Dermis blood vessel endothelial cell (primary cell): ENCODE measurements around the gene ST7L. TPM values are rescaled to one million over a fixed set of nuclear protein-coding genes. Genes with fewer than 3 reads are reported as not detected.
A peak's percentile ranks its signal among the peaks of the same experiment; 100 is the strongest.
"Not testable (repeated sequence)": the region's sequence is repeated elsewhere in the genome, so short reads cannot be mapped to it uniquely, and the experiment has no call there.

Experiments used
- DNase-seq: peaks from one replicate; pipeline ENCODE4 v3.0.0; 2010
- total RNA-seq: library from RNA; depleted of rRNA; stranded (reverse); fragments of >200 nt; gene quantifications from 2 replicates; pipeline ENCODE4 v1.2.3, GENCODE V29; 2014

ST7L gene, protein sequence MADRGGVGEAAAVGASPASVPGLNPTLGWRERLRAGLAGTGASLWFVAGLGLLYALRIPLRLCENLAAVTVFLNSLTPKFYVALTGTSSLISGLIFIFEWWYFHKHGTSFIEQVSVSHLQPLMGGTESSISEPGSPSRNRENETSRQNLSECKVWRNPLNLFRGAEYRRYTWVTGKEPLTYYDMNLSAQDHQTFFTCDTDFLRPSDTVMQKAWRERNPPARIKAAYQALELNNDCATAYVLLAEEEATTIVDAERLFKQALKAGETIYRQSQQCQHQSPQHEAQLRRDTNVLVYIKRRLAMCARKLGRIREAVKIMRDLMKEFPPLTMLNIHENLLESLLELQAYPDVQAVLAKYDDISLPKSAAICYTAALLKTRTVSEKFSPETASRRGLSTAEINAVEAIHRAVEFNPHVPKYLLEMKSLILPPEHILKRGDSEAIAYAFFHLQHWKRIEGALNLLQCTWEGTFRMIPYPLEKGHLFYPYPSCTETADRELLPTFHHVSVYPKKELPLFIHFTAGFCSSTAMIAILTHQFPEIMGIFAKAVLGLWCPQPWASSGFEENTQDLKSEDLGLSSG
- 11.4 and 18.4 TPM in 2 replicates for total RNA-seq

DNA sequence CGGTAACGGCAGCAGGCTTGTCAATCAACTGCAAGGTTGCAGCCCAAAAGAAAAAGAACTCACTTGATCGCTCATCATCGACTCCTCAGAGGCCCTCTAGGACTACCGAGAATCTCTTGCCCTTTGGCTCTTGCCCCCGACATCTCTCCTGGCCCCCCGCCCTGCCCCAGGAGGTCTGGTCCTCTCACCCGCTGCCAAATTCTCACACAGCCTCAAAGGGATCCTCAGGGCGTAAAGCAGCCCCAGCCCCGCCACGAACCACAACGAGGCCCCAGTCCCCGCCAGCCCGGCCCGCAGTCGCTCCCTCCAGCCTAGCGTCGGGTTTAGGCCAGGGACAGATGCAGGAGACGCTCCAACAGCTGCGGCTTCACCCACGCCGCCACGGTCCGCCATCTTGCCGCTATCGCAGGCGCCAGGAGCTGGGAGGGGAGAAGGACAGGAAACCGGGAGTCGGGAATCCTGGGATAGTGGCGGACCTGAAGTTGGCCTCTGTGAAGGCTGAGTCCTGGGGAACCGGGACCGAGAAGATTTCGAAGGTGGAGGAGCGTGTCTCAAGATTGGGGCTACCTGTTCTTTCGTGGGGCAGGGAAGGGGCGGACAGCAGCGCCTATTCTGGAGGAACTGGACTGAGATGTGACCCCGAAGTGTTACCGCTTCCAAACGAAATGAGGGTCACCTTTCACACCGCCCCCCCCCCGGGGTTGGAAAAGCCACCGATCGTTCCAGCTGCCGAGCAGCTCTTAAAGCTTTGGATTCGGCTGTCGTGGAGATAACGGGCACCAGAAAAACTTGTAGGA is at the start of gene ST7L:
TSS of gene ST7L (minus strand) at position 421 of the 797 bp plus-strand sequence. CDS start at position 393, 28 bp downstream.
- peak; percentile 88 for DNase-seq

DNA sequence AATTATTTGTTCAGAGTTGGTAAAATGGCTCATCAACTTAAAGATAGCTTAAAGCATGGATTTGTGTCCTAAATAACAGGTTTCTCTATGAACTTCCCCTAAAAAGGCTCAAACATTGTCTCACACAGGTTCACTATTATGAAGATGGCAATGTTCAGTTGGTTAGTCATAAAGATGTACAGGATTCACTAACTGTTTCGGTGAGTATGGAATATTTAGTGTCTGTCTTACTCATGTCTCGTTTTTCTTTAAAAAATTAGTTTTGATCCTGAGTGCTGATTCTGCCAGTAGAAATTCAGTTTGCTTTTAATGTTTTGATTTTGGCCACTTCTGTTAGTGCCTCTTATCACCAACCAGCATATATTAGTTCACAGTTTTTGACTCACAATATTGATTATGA is 48.0 kb upstream of the ST7L start:
- no peak for DNase-seq

DNA sequence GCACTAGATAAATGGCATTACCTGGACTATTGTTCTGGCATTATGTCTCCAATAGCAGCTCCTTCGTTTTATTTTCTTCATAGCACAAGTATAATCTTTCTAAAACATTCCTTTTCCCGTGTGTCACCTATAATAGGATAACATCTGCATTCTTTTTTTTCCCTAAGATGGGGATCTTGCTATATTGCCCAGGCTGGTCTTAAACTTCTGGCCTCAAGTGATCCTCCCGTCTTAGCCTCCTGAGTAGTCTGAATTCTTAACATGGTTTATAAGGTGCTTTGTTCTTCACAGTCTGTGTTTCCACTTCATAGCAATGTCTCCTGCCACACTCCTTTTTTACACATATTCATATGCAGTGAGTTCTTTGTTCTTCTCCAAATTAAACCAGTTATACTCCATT is 46.9 kb upstream of the ST7L start:
- DNase-seq = no peak

DNA sequence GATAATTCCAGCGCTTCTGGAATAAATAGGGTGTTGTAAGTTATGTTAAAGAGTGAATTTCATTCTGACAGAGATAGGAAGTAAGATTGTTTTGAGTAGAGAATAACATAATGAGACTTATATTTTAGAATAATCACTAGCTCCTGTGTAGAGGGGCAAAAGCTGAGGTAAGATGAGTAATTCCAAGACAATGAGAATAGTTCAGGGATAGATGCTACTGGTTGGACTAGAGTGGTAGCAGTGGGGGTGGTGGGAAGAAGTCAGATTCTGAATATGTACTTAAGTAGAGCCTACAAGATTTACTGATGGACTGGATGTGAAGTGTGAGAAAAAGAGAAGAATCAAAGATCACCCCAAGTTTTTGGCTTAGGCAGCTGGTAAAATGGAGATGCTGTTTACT is 32.3 kb upstream of the ST7L start:
- no peak for DNase-seq

DNA sequence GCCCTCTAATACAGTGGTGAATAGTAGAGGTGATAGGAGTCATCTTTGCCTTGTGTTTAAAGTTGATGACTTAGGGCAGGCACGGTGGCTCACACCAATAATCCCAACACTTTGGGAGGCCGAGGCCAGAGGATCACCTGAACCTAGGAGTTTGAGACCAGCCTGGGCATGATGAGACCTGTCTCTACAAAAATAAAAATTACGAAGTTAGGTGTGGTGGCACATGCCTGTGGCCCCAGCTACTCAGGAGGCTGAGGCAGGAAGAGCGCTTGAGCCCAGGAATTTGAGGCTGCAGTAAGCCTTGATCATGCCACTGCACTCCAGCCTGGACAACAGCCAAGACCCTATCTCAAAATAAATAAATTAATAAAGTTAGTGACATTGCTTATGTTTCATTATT is 27.3 kb upstream of the ST7L start:
- no peak for DNase-seq

DNA sequence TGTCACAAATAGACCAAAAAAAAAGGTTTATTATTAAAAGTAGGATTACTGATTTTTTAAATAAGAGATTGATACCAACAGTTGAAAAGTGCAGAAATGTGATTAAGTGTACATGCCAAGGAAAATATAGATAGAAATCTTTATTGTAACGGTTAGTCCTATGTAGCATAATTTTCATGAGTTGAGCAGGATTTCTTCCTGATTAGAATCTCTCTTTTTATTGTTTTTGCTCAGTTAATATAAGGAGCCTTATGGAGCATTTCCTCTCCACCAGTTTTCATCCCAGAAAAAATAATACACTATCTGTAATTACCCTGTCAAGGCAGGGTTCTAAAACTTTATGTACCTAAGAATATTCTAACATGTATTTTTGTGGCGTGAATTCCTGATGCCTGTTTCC is 24.1 kb upstream of the ST7L start:
- DNase-seq = no peak

DNA sequence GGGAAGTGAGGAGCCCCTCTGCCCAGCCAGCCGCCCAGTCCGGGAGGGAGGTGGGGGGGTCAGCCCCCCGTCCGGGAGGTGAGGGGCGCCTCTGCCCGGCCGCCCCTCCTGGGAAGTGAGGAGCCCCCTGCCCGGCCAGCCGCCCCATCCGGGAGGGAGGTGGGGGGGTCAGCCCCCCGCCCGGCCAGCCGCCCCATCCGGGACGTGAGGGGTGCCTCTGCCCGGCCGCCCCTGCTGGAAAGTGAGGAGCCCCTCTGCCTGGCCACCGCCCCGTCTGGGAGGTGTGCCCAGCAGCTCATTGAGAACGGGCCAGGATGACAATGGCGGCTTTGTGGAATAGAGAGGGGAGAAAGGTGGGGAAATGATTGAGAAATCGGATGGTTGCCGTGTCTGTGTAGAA is 21.5 kb upstream of the ST7L start:
- not testable (repeated sequence) for DNase-seq

DNA sequence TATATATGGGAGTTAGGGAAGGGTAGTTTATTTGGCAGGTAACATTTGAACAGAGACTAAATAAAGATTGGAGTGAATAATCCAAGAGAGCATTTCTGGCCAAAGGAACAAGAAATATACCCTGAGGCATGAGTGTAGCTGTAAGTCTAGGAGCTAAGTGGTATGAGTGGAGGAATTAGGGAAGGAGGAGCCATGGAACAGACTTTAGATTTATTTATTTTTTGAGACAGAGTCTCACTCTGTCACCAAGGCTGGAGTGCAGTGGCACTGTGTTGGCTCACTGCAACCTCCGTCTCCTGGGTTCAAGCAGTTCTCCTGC is 19.1 kb upstream of the ST7L start:
- DNase-seq = no peak

DNA sequence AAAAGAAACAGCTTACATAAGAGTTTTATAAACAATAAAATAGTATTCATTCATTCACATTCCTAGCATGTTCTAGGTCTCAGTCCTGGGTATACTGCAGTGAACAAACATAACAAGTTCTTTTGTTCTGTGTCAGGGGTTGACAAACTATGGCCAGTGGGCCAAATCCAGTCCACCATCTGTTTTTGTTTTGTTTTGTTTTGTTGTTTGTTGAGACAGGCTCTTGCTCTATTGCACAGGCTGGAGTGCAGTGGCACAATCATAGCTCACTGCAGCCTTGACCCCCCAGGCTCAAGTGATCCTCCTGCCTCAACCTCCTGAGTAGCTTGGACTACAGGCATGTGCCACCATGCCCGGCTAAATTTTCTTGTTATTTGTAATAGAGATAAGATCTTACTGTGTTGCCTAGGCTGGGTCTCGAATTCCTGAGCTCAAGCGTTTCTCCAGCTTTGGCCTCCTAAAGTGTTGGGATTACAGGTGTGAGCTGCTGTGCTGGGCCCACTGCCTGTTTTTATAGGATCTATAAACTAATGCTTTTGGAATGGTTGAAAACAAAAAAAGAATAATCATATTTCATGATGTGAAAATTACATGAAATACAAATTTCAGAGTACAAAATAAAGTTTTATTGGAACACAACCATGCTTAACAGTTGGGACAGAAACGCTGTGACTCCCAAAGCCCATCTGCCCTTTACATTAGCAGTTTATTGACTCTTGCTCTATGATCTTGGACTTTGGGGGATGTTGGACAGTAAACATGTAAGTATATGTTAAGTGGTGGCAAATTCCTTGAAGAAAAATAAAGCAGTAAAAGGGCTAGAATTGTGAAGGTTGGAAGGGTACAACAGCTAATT is 18.5 kb upstream of the ST7L start:
- peak; percentile 22 for DNase-seq

DNA sequence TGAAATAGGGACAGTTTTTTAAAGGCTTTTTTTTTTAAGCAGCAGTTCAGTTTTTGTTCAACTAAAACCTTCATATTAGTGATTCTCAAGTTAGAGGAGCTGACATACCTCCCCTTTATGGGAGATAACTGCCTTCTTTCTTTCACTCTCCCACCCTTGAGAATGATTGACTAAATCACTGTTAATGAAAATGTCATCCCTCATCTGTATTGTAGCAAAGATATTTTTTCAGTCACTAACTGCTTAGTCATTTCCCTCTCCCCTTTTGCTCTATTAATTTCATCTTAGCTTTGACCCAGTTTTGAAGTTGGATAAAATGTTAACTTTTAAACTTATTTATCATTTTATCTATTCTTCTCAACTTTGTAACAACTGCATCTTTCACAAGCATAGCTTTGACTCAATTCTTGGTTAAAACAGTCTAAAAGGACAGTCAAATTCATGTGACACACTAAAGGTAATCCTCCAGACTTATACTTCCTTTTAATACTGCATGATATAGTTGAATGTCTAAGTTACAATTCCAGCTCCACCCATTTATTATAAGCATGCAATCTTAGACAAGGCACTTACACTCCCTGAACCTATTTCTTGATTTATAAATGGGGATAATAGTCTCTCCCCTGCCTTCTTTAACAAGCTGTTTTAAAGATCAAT is 17.8 kb upstream of the ST7L start:
- DNase-seq = peak; percentile 35

DNA sequence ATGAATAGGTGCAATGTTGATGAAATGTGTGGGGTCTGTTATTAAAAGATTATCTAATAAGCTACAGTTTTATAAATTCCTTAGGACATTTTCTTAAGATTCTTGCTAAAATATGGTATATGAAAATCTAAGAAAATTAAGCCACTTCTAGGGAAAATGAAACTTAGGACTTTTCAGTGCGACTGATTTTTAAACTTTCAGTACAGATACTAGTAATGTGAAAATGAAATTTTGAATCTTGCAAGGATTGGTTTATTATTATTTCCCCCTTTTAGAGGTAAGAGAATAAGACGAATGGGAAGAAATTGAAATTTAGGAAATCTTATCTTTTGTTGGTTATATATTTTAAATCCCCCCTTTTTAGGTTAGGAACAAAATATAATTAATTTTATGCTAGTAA is 17.1 kb upstream of the ST7L start:
- DNase-seq = no peak

DNA sequence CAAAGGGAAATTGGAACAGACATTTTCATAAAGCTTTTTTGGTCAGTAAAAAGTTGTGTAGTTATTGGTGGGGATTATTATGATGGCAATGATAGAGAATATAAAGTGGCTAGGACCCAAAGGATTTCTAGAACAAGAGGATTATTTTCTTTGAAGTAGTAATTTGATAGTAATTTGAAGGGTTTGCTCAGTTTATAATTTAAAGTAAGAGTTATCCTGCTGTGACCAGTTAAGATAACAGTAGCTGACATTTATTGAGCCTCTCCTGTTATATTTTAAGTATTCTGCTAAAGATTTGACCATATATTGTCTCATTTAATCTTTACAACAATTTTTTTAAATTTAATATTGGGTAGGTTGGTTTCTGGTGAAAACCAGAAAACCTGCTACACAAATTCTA is 15.4 kb upstream of the ST7L start:
- no peak for DNase-seq

DNA sequence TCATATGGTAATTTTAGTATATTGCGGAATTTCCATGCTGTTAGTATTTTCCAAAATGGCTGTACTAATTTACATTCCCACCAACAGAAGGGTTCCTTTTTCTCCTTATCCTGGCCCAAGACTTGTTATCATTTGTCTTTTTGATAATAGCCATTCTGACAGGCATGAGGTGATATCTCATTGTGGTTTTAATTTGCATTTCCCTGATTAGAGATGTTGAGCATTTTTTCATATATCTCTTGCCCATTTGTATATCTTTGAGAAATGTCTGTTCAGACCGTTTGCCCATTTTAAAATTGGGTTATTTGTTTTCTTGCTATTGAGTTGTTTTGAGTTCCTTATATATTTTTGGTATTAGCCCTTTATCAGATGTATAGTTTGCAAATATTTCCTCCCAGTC is 14.7 kb upstream of the ST7L start:
- no peak for DNase-seq

DNA sequence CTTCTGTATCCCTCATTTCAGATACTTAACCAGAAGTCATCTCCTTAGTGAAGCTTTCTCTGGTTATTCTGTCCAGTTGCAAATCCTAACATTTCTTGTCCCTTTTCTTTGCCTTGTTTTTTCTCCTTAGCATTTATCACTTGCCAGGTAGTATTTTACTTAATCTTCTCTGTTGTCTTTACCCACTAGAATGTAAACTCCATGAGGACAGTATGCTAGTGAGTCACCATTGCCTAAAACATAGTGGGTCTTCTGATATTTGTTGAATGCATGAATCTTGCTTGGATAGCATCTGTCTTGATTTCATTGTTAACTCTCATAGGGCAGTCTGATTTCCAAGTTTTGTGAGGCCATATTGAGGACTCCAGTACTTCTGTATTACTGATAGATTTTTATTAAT is 10.3 kb upstream of the ST7L start:
- DNase-seq = no peak

DNA sequence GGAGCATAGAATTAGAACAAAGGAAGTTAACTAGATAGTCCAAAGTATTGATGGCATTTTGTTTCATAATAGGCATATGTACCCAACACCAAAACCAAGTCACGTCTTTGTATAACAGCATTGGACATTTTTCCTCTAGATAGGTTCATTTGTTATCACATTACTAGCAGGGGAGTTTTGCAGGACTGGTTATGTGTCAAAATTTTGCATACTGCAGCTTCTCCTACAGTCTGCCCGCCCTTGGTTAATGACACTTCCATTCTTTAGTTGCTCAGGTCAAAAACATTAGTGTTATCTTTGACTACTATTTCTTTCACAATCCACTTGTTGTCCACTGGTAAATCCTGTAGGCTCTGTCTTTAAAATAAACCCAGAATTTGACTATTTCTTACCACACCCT is 9.6 kb upstream of the ST7L start:
- DNase-seq = no peak

DNA sequence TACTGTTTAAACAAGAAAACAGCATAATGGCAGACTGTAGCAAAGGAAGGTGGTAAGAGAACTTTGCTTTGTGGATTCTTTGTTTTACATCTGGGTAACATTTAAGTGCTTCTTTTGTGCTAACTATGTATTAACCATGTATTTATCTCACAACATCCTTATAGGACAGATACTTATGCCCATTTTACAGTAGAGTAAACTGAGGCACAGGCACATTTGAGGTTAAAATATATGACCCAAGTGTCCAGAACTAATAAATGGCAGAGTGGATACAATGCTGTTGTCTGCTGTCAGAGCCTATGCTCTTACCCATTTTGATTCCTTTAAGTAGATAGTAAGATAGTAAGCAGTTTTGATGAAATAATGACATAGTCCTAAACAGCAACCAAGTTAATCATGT is 7.9 kb upstream of the ST7L start:
- no peak for DNase-seq

DNA sequence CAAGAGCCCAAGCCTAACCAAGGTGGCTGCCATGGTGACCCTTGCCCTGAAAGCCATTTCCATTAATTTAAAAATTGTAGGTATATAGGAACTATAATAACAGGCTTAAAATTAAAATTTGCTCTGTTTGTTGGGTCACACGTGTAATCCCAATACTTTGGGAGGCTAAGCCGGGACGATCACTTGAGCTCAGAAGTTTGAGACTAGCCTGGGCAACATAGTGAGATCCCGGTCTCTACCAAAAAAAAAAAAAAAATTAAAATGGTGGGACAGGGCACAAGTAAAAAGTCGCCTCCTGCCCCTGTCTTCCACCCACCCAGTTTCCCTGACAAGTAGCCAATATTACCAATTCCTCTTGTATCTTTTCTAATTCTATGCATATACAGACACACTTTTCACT is 7.3 kb upstream of the ST7L start:
- no peak for DNase-seq

DNA sequence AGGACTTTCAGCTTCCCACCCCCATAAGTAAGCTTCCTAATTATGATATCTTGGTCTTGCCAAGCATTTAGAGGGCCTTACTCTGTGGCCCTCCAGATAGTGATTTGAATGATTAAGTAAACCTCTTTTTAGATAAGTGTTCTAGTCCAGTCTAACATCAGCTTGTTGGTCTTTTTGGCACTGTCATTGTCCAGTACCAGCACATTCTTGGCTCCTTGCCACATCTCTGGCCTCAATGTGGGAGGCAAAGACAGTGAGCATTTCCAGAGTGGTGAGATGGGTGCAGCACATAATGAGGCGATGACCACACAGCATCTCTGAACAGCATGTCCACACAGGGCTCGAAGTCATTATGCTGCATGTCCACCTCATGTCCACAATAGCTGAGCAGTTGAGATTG is 6.8 kb upstream of the ST7L start:
- DNase-seq = peak; percentile 39

DNA sequence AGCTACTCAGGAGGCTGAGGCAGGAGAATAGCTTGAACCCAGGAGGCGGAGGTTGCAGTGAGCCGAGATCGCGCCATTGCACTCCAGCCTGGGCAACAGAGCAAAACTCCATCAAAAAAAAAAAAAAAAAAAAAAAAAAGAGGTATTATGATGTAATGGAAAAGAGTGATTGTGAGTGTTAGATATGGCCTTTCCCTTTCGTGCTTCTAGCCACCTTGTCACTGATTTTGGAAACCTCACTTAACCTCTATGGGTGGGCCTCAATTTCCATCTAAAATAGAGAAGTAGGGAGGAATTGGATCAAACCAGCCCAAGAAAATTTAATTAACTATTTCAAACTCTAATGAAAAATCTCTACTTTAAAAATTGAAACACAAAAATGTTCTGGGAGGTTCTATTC is 5.6 kb upstream of the ST7L start:
- not testable (repeated sequence) for DNase-seq

DNA sequence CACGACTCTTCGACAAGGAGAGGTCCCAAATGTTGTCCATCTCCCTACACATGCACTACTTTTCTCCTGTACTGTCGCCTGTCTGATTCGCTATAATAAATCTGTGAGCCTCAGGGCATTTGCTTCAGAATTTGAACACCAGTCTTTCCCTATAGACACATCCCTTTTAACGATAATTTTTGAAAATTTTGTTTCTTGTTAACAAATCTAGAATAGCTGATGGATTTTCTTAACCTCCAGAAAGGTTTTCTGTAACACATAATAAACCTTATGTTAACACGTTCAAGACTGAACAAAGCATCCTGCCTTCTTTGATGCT is 1.4 kb upstream of the ST7L start:
- no peak for DNase-seq

DNA sequence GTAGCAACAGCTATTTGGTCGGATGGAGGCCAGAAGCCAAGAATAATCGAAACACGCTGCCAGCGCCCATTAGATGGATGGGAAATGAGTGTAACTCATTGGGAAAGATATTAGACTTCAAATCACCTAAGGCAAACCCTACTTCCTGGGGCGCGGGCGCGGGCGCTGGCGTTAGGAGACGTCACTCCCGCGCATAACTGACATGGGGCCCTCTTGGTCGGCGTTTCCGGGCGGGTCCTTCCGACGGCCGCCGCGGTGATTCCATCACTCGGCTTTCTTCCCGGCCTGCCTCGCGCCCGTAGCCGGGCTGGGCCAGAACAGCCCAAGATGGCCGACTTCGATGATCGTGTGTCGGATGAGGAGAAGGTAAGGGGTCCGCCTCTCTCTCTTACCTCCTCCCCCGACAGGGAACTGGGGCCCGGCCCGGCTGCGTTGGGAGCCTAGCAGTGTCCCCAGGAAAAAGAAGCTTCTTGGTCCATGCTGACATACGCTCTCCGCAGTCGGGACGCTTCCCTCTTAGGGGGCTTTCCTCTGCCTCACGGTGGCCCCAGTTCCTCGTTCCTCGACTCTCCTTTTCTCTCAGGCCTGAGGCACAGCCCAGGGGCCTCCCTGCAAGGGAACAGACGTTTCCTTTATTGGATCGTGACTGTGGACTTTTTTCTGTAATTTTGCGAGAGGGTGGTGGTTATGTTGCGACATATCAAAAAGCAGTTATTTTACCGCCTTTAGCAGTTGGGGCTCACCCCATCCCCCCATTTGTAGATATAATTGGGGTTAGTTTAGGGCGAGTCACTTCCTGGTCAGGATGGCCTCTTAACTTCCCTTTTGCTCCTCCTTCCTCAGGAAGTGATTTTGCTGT is 806 bp upstream of the ST7L start, which contains the start of gene CAPZA1:
TSS of gene CAPZA1 (plus strand) at position 315 of the 859 bp plus-strand sequence. CDS start at position 328, 13 bp downstream.
- DNase-seq = peak; percentile 95
